ENCODE data around the gene EIF3I. TPM values are rescaled to one million over a fixed set of nuclear protein-coding genes. Genes with fewer than 3 reads are reported as not detected.
A peak's percentile ranks its signal among the peaks of the same experiment; 100 is the strongest.

The EIF3I gene
- total RNA-seq, 4 donors from 2014 or later = 123 to 224 (median 171) TPM

DNA sequence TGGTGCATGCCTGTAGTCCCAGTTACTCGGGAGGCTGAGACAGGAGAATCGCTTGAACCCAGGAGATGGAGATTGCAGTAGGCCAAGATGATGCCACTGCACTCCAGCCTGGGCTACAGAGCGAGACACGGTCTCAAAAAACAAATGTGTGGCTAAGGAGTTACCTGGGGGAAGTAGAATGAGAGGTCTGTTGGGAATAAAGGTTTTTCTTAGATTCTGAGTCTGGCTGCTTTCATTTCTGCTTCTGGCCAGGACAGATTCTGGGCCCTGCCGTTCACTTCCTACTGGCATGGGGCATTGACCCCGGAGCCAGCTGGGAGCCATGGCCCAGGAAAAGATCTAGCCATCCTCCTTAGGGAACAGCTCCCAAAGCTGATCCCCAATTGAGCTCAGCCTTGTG lies 13.7 kb upstream of the EIF3I start:
- peaks cover 0 to 31% (median 12%) of the 10 kb centered on the region in 3 donors for H3K4me1 ChIP-seq
- no peak for ATAC-seq

DNA sequence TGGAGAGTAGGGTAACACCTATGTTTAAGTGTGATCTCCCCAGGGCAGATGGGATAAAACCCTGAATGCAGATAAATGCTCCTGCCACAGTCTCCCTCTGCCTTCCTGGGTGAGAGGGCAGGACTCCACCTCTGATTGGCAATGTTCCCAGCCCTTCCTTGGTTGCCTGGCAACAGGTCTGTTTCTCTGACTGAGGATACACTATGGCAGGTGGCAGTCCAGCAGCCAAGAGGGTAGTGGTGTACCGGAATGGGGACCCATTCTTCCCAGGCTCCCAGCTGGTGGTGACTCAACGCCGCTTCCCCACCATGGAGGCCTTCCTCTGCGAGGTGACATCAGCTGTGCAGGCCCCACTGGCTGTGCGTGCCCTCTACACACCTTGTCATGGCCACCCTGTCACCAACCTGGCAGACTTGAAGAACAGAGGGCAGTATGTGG lies 13.3 kb upstream of the EIF3I start, which contains the start of gene DCDC2B:
Gene DCDC2B (plus strand): TSS at position 199 of the 438 bp plus-strand sequence. CDS start 5 bp downstream, at position 204.
- Histone ChIP-seq H3K36me3 (peaks cover 0 to 15% of the 10 kb centered on the region in 2 donors), H3K27me3 (no peaks in the 10 kb centered on the region), H3K4me3 (no peak within 1 kb of the TSS), H3K27ac (no peak within 1 kb of the TSS), H3K4me1 (peaks cover 0 to 31% (median 12%) of the 10 kb centered on the region in 3 donors), H3K9me3 (no peaks in the 10 kb centered on the region)
- 57% methylated on average over 5 of the region's 5 CpGs; no CpG with 5 or more reads in 1 of the 2 donors for WGBS, 2 donors (ENCODE audit: low coverage in 1 of 2)
- no peak for TF ChIP-seq POLR2AphosphoS5 (IDR thresholded peaks at IDR 0.05)
- TF ChIP-seq, protein P1, sequence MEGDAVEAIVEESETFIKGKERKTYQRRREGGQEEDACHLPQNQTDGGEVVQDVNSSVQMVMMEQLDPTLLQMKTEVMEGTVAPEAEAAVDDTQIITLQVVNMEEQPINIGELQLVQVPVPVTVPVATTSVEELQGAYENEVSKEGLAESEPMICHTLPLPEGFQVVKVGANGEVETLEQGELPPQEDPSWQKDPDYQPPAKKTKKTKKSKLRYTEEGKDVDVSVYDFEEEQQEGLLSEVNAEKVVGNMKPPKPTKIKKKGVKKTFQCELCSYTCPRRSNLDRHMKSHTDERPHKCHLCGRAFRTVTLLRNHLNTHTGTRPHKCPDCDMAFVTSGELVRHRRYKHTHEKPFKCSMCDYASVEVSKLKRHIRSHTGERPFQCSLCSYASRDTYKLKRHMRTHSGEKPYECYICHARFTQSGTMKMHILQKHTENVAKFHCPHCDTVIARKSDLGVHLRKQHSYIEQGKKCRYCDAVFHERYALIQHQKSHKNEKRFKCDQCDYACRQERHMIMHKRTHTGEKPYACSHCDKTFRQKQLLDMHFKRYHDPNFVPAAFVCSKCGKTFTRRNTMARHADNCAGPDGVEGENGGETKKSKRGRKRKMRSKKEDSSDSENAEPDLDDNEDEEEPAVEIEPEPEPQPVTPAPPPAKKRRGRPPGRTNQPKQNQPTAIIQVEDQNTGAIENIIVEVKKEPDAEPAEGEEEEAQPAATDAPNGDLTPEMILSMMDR (IDR thresholded peaks at IDR 0.05) = no peak
- TF ChIP-seq POLR2A (IDR thresholded peaks at IDR 0.05) = no peak
- TF ChIP-seq EP300 (IDR thresholded peaks at IDR 0.05) = no peak
- no peak for ATAC-seq

More for the DNA sequence above, 13.7 kb upstream of the EIF3I start:
- Histone ChIP-seq H3K27me3 (no peaks in the 10 kb centered on the region), H3K36me3 (peaks cover 0 to 11% of the 10 kb centered on the region in 2 donors), H3K4me3 (no peak overlapping the region), H3K27ac (no peak overlapping the region), H3K9me3 (no peaks in the 10 kb centered on the region)
- TF ChIP-seq POLR2AphosphoS5 (IDR thresholded peaks at IDR 0.05) (no peak), EP300 (IDR thresholded peaks at IDR 0.05) (no peak), POLR2A (IDR thresholded peaks at IDR 0.05) (no peak)
- TF ChIP-seq, protein P1 (IDR thresholded peaks at IDR 0.05) = no peak
- WGBS, 2 donors (ENCODE audit: low coverage in 1 of 2) = 75 to 90% methylated on average over 4 to 6 of the region's 6 CpGs

DNA sequence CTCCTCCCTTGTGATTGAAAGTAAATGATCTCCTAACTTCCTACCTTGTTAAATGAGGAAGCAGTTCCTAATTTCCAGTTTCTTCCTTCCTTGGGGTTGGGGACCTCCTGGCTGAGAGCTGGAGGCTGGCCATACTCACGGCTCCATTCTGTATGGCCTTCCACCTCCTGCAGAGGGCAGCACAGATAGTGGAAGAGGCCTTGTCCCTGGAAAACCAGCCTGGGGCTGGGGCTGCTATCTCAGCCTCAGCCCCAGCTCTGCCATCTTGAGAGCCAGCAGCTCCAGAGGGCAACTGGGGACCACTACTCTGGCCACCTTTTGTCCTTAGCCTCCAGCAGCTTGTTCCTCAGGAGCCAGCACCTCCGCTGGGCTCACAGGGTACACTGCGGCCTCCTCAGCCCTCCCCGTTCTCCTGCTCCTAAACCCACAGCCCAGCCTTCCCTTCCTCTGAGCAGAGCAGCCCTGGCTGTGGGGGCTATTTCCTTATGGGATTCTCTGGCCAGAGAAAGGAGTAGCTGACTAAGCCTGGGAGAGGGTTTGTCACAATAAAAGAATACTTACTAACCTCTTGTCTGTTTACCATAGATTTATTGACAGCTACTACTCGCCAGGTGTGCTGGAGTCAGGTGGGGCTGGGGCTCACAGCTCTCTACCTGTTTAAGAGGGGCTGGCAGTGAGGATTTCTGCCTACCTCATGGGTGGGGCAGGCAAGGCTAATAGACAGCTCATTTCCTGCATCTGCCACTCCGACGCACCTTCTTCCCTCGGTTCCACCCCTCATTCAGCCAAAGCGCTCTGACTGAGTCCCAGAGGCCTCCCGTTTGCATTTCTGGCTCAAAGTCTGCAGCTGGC lies 6.4 kb upstream of the EIF3I start:
- Histone ChIP-seq H3K36me3 (peaks cover 0 to 78% of the 10 kb centered on the region in 2 donors), H3K4me1 (peaks cover 0 to 16% (median 2%) of the 10 kb centered on the region in 3 donors), H3K4me3 (no peak overlapping the region), H3K27me3 (no peaks in the 10 kb centered on the region), H3K27ac (peak overlapping the region in 2 of 4 donors; percentile 8 to 23), H3K9me3 (no peaks in the 10 kb centered on the region)
- TF ChIP-seq POLR2A (IDR thresholded peaks at IDR 0.05) = no peak
- TF ChIP-seq, protein P1 (IDR thresholded peaks at IDR 0.05) = peak in 3 of 4 experiments; percentile 46 to 72 (median 71)
- peak; percentile 60 for ATAC-seq
- 20 to 60% methylated on average over 1 to 3 of the region's 10 CpGs for WGBS, 2 donors (ENCODE audit: low coverage in 1 of 2)

DNA sequence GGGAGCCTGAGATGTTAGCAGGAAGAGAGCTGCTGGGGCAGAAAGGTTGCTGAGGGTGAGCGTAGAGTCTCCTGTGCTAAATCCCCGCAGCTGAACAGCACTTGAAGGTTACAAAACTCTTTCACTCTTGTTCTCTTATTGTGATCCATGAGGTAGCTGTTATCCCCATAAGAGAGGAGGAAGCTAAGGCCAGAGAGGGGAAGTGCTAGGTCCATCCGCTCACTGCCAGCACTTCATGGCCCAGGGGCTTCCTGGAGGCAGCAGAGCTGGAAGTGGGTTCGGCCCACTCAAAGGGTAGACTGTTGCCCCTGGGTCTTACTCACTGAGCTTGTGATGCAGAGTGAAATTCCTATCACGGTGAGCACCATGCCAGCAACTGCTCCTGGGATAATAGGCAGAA lies 5.6 kb upstream of the EIF3I start:
- H3K27me3 ChIP-seq = no peaks in the 10 kb centered on the region
- H3K4me3 ChIP-seq = no peak overlapping the region
- ATAC-seq = no peak
- H3K9me3 ChIP-seq = no peaks in the 10 kb centered on the region
- peak overlapping the region in 1 of 4 donors; percentile 23 for H3K27ac ChIP-seq
- peaks cover 0 to 78% of the 10 kb centered on the region in 2 donors for H3K36me3 ChIP-seq
- H3K4me1 ChIP-seq = peaks cover 0 to 23% (median 9%) of the 10 kb centered on the region in 3 donors
- TF ChIP-seq EP300 (IDR thresholded peaks at IDR 0.05) (no peak), POLR2AphosphoS5 (IDR thresholded peaks at IDR 0.05) (no peak), POLR2A (IDR thresholded peaks at IDR 0.05) (no peak)
- TF ChIP-seq, protein P1 (IDR thresholded peaks at IDR 0.05) = no peak
- no CpG with 5 or more reads among the region's 5 CpGs for WGBS, 2 donors (ENCODE audit: low coverage in 1 of 2)
